Measurements from ENCODE around the gene ANOS1. TPM values are rescaled to one million over a fixed set of nuclear protein-coding genes. Genes with fewer than 3 reads are reported as not detected.

The ANOS1 gene
- total RNA-seq, 1 donor from 2014 or later, result 45.7 TPM

DNA sequence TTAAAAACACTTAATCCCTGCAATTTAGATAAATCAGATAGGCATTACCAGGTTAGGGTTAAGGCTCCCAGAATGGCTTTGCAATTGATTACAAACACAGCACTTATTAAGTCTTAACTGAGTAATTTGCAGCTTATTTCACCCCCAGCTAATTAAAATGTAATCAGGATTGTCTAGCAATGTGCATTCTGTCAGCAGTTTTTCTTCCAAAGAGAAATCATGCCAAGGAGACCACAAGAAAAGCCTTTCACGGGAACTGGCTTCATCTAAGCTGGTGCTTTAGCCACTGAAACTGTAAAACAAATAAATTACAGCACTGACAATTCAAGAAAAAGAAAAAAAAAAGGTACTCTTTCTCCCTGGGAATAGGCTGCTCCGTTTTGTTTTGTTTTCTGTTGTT lies 2.1 kb downstream of the ANOS1 start:
- no peak for DNase-seq (ENCODE audit: low spot score)
- Mint-ChIP-seq H3K27me3 (ENCODE audit: insufficient read depth, low read depth) (peaks cover 19% of the 10 kb centered on the region), H3K9me3 (no peaks in the 10 kb centered on the region), H3K4me1 (peaks cover 17% of the 10 kb centered on the region), H3K36me3 (peaks cover 2% of the 10 kb centered on the region), H3K4me3 (peak overlapping the region; percentile 92), H3K27ac (no peak overlapping the region)
- Histone ChIP-seq H3K79me2 (ENCODE audit: low read depth) (peaks cover 68% of the 10 kb centered on the region), H3K36me3 (no peaks in the 10 kb centered on the region), H3K4me1 (peaks cover 4% of the 10 kb centered on the region), H3K9ac (no peak overlapping the region), H3F3A (ENCODE audit: low read depth) (peaks cover 4% of the 10 kb centered on the region), H2AFZ (replicated peaks) (no peak overlapping the region), H3K27ac (no peak overlapping the region), H4K20me1 (ENCODE audit: low read depth) (peaks cover 32% of the 10 kb centered on the region), H3K27me3 (peaks cover 11% of the 10 kb centered on the region), H3K9me3 (ENCODE audit: low read depth) (no peaks in the 10 kb centered on the region), H3K4me3 (peak overlapping the region; percentile 84), H3K4me2 (peak overlapping the region; percentile 71)
- TF ChIP-seq, protein P1, sequence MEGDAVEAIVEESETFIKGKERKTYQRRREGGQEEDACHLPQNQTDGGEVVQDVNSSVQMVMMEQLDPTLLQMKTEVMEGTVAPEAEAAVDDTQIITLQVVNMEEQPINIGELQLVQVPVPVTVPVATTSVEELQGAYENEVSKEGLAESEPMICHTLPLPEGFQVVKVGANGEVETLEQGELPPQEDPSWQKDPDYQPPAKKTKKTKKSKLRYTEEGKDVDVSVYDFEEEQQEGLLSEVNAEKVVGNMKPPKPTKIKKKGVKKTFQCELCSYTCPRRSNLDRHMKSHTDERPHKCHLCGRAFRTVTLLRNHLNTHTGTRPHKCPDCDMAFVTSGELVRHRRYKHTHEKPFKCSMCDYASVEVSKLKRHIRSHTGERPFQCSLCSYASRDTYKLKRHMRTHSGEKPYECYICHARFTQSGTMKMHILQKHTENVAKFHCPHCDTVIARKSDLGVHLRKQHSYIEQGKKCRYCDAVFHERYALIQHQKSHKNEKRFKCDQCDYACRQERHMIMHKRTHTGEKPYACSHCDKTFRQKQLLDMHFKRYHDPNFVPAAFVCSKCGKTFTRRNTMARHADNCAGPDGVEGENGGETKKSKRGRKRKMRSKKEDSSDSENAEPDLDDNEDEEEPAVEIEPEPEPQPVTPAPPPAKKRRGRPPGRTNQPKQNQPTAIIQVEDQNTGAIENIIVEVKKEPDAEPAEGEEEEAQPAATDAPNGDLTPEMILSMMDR (IDR thresholded peaks at IDR 0.05), result no peak

DNA sequence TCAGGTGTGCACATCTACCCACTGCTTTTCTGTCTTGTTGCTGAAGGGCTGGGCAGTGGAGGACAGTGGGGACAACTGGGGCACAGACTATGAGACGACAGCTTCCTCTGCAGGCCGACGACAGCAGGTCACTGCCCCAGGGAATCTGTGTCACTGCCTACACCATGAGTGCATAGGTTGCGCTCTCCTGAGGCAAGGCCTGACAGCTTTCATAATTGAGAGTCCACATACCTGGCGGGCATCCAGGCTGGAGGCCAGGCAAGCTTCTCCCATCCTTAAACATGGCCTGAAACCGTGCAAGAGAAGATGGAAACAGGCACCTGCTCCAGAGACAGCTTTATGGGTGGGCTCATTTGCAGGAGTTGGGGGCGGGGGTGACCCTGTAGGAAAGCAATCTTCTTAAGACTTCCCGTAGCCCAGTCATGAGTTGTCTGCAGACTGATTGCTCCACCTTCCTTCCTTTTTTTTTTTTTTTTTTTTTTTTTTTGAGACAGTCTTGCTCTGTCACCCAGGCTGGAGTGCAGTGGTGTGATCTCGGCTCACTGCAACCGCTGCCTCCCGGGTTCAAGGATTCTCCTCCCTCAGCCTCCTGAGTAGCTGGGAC lies 2.9 kb downstream of the ANOS1 start:
- H3K36me3 Mint-ChIP-seq, result peaks cover 2% of the 10 kb centered on the region
- Histone ChIP-seq H3K79me2 (ENCODE audit: low read depth) (peaks cover 76% of the 10 kb centered on the region), H3K4me2 (no peak overlapping the region)

DNA sequence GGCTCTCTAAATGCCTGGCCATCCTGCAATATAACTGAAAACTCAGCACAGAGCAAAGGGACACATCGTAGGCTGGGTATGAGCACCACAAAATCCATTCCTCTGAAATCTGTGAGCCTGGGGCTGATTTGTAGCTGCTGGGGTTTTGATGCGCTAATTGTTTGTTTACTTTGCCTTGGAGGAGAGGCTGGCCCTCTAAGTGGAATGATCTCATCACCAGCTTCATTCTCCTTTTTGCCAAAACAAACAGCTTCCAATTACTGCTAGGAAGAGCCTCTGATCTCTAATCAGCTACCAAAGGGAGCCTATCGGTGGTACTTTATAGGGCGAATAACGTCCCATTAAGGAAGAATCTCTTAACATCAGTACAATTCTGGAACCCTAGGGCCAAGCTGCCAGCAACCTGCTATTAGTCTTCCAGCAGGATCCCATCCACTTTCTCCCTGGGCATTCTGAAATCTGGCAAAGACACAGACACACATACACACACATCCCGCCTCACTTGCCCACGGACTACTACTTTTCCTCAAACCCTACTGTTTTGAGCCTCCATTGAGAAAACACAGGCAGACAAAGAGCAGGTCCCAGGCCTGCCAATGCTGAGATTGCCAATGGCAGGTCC lies 5.8 kb downstream of the ANOS1 start:
- H3K4me1 Mint-ChIP-seq, result peaks cover 24% of the 10 kb centered on the region
- Histone ChIP-seq H3K36me3 (no peaks in the 10 kb centered on the region), H2AFZ (replicated peaks) (no peak overlapping the region), H3K4me3 (no peak overlapping the region), H3K4me2 (peak overlapping the region; percentile 54), H3K27me3 (no peaks in the 10 kb centered on the region), H3K79me2 (ENCODE audit: low read depth) (peaks cover 95% of the 10 kb centered on the region), H3F3A (ENCODE audit: low read depth) (peaks cover 11% of the 10 kb centered on the region), H3K4me1 (peaks cover 12% of the 10 kb centered on the region), H3K9ac (no peak overlapping the region), H3K9me3 (ENCODE audit: low read depth) (no peaks in the 10 kb centered on the region), H3K27ac (no peak overlapping the region), H4K20me1 (ENCODE audit: low read depth) (peaks cover 34% of the 10 kb centered on the region)
- no peak for DNase-seq (ENCODE audit: low spot score)
- TF ChIP-seq, protein P1 (IDR thresholded peaks at IDR 0.05), result no peak
- no peak for TF ChIP-seq EZH2phosphoT487 (IDR thresholded peaks at IDR 0.05)
- TF ChIP-seq EZH2 (IDR thresholded peaks at IDR 0.05), result no peak
- no peak overlapping the region for H3K27ac Mint-ChIP-seq
- peaks cover 16% of the 10 kb centered on the region for H3K36me3 Mint-ChIP-seq
- H3K4me3 Mint-ChIP-seq, result no peak overlapping the region
- H3K27me3 Mint-ChIP-seq (ENCODE audit: insufficient read depth, low read depth), result peaks cover 16% of the 10 kb centered on the region
- H3K9me3 Mint-ChIP-seq, result peaks cover 12% of the 10 kb centered on the region

More for the DNA sequence above, 2.9 kb downstream of the ANOS1 start:
- Histone ChIP-seq H4K20me1 (ENCODE audit: low read depth) (peaks cover 34% of the 10 kb centered on the region), H2AFZ (replicated peaks) (no peak overlapping the region), H3K36me3 (no peaks in the 10 kb centered on the region), H3K9ac (no peak overlapping the region), H3F3A (ENCODE audit: low read depth) (peaks cover 4% of the 10 kb centered on the region), H3K27me3 (peaks cover 11% of the 10 kb centered on the region), H3K27ac (no peak overlapping the region), H3K9me3 (ENCODE audit: low read depth) (no peaks in the 10 kb centered on the region), H3K4me3 (no peak overlapping the region), H3K4me1 (peaks cover 4% of the 10 kb centered on the region)
- no peak overlapping the region for H3K27ac Mint-ChIP-seq
- peak; percentile 16 for DNase-seq (ENCODE audit: low spot score)
- no peak for TF ChIP-seq EZH2phosphoT487 (IDR thresholded peaks at IDR 0.05)
- no peak overlapping the region for H3K4me3 Mint-ChIP-seq
- peaks cover 23% of the 10 kb centered on the region for H3K4me1 Mint-ChIP-seq
- H3K9me3 Mint-ChIP-seq, result peaks cover 2% of the 10 kb centered on the region
- peaks cover 18% of the 10 kb centered on the region for H3K27me3 Mint-ChIP-seq (ENCODE audit: insufficient read depth, low read depth)

DNA sequence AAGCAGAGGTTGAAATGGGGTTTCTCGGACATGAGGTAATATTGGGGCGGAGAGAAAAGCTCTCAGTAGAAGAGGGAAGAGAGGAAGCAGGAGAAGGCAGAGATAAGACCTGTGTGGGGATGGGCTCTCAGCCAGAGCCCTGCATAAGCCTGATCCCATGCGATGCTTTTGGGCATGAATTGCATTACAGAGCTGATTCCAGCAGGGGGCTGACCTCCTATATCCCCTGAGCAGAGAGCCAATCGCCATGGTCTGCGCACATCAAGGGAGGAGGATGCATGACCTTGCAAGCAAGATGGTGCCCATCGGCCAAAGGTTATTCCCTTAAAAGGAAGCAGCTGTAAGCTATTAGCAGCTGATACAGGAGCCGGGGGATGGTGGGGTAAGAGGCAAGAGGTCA lies 7.6 kb downstream of the ANOS1 start:
- Histone ChIP-seq H2AFZ (replicated peaks) (no peak overlapping the region), H3K79me2 (ENCODE audit: low read depth) (peaks cover 95% of the 10 kb centered on the region), H3K27me3 (no peaks in the 10 kb centered on the region), H3F3A (ENCODE audit: low read depth) (peaks cover 11% of the 10 kb centered on the region), H3K4me3 (no peak overlapping the region), H3K4me2 (no peak overlapping the region), H3K27ac (no peak overlapping the region), H3K36me3 (peaks cover 4% of the 10 kb centered on the region), H3K9ac (no peak overlapping the region), H3K4me1 (peaks cover 16% of the 10 kb centered on the region), H4K20me1 (ENCODE audit: low read depth) (peaks cover 26% of the 10 kb centered on the region), H3K9me3 (ENCODE audit: low read depth) (no peaks in the 10 kb centered on the region)
- peaks cover 18% of the 10 kb centered on the region for H3K9me3 Mint-ChIP-seq
- no peak overlapping the region for H3K27ac Mint-ChIP-seq
- no peak for TF ChIP-seq EZH2 (IDR thresholded peaks at IDR 0.05)
- TF ChIP-seq, protein P1 (IDR thresholded peaks at IDR 0.05), result peak; percentile 37
- peak; percentile 56 for DNase-seq (ENCODE audit: low spot score)
- peaks cover 20% of the 10 kb centered on the region for H3K4me1 Mint-ChIP-seq
- no peak overlapping the region for H3K4me3 Mint-ChIP-seq
- H3K27me3 Mint-ChIP-seq (ENCODE audit: insufficient read depth, low read depth), result peaks cover 7% of the 10 kb centered on the region
- peaks cover 24% of the 10 kb centered on the region for H3K36me3 Mint-ChIP-seq

All from neural progenitor cell (in vitro differentiated cells).